Measurements from ENCODE around the gene ADA. TPM values are rescaled to one million over a fixed set of nuclear protein-coding genes. Genes with fewer than 3 reads are reported as not detected.

The ADA gene
- polyA plus RNA-seq, 3 donors = 4.9 to 6.3 (median 5.2) TPM

DNA sequence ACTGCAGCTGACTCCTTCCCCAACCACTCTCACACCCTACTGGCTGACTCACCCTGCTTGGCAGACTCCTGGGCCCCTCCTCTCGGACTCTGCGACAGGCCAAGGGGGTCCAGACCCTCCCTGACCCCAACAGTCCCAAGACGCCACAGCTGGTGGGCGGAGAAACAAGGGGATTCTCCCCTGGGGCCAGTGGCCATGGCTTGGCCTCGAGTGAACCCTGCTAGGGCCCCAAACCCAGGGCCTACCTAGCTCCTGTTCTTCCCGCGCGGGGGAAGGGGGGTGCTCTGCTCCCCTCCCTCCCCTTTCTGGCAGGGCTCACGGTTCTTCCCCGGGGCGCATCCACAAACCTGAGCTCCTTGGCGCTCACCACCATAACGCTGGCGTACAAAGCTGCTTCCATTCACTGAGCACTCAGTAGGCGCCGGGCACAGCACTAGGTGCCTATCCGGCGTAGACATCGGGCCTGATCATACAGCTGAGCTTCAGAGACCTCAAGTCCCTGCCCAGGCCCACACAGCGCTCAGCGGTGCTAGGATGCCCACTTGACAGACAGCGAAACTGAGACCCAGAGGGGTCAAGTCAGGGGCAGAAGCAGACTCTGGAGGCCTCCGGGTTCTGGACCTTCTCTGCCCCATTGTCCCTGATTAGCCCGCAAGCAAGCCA is 597 bp downstream of the ADA start:
- DNase-seq (ENCODE audit: extremely low read depth in 1 of 11, low read depth in 9 of 11, low spot score in 4 of 11) = no peak

DNA sequence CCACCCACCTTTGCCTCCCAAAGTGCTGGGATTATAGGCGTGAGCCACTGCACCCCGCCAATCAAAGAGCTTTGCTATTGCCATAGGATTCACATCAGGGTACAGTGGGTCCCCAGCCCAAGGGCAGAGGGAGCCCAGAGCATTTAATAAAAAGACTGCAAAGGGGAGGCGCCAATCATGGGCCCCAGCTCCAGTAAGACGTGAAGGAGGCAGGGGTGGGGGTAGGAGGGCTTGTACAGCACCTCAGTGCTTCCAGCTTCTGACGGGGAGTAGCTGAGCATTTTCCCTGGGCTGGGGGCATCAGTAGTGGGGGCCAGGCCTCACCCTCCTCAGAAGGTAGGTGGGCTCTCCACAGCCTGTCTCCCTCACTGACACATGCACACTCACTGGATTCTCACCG is 1.5 kb downstream of the ADA start:
- no peak for DNase-seq (ENCODE audit: extremely low read depth in 1 of 11, low read depth in 9 of 11, low spot score in 4 of 11)

DNA sequence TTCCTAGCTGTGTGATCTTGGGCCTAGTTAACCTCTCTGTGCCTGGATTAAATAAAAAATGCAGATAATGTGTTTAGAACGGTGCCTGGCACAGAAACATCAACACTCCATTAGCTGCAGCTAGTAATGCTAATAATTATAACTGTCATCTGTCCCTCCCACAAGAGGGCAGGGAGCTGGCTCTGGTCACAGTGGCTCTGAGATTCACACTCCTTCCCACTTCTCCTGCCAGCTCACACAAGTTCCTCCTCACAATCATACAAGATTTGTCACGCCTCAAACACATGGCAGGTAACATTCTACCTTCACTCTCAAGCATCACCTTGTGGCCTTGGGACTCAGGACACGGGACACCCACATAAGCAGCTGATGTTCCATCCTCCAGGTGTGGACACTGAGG is 2.4 kb downstream of the ADA start:
- no peak for DNase-seq (ENCODE audit: extremely low read depth in 1 of 11, low read depth in 9 of 11, low spot score in 4 of 11)

DNA sequence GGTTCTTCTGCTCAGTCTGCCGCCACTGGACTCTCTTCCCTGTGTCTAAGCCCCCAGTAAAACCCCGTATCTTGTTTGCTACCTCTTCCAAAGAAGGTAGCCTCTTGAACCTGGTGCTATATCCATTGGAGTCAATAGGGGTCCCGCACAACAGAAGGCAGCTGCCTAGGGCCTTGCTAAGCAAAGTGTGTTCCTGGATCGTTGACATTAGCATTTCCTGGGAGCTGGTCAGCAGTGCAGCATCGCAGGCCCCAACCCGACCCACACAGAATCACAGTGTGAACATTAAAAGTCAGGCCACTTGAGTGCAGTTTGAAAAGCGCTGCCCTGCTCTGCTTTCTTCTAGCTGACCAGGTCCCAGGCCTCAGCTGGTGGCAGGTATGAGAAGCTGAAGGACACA is 2.9 kb downstream of the ADA start:
- no peak for DNase-seq (ENCODE audit: extremely low read depth in 1 of 11, low read depth in 9 of 11, low spot score in 4 of 11)

DNA sequence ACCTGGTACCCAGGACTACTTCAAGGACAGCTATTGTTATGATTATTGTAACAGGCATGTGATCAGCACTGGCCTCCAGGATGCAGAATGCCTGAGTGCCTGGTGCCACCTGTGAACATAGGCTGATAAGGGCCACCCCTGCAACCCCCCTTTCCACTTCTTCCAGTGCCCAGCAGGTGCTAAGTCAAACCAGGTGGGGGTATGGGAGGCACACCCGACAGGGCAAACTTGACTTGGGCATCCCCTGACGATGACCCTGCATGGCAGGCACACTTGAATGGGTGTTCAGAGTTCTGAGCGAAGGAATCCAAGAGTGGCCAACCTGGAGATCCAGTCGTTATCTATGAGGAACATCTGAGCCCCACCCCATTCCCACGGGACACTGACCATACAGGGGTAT is 3.4 kb downstream of the ADA start:
- DNase-seq (ENCODE audit: extremely low read depth in 1 of 11, low read depth in 9 of 11, low spot score in 4 of 11) = no peak

DNA sequence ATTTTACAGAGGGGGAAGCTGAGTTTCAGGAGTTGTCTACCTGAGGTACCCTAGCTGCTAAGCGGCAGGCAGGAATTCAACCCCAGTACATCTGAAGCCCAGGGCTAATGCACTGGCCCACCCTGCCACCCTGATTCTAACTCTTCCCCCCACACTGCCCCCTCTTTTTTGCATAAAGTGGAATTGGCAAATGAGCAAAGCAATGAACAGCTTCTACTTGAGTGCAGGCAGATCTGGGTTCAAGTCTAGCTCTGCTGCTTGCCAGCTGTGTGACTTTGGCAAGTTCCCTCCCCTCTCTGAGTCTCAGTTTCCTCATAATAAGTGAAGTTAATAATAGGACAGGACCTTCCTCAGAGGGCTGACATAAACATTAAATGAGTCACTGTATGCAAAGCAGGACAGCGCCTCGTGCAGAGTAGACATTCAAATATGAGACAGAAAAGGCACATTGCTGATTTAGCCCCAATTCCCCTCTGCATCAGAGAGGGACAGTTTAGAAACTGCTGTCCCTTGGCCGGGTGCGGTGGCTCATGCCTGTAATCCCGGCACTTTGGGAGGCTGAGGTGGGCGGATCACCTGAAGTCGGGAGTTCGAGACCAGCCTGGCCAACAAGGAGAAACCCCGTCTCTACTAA is 4.7 kb downstream of the ADA start:
- no peak for DNase-seq (ENCODE audit: extremely low read depth in 1 of 11, low read depth in 9 of 11, low spot score in 4 of 11)

DNA sequence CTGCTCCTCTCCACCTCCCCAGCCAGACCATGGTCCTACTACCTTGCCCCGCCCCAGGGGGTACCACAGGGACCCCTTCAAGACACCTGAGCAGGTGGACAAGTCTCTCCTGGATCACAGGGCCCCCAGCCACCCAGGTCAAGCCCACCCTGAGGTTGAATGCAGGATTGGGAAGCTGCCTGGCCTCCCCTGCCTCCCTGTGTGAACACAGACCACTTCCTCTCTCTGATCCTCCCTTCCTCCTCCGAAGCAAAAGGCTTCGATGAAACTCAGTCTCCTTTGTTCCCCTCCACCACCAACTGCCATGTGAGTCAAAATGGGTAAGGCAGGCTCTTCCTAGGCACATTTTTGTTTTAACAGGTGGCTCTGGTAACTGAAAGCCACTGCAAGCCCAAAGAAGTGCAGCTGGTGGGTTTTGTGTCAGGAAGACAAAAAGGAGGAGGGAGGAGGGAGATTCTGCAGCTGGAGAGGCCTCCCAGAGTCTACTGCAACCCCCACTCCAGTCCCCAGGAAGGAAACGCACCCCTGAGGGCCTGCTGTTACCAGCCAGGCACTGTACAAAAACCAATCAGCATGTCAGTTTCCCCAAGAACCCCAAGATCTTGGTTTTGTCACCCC is 5.4 kb downstream of the ADA start:
- DNase-seq (ENCODE audit: extremely low read depth in 1 of 11, low read depth in 9 of 11, low spot score in 4 of 11) = peak in 2 of 11 donors; percentile 12 to 34

DNA sequence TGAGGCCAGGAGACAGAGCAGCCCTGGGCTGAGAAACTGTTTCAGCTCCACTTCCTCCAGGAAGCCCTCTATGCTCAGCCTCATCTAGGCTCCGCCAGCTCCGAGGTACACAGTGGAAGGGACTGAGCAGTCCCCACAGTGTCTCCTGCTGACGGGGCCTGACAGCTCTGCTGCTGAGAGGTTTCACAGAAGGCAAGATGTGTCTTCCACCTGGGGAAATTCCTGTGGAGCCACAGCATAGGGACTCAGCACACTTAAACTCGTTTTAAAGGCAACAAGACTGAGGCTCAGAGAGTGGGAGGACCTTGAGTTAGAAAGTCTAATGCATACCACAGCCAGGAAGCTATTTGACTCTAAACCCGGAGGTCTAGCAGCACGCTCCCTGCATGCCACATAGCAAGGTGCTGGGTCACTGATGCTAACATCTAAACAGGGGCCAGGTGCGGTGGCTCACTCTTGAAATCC is 6.8 kb downstream of the ADA start:
- no peak for DNase-seq (ENCODE audit: extremely low read depth in 1 of 11, low read depth in 9 of 11, low spot score in 4 of 11)

DNA sequence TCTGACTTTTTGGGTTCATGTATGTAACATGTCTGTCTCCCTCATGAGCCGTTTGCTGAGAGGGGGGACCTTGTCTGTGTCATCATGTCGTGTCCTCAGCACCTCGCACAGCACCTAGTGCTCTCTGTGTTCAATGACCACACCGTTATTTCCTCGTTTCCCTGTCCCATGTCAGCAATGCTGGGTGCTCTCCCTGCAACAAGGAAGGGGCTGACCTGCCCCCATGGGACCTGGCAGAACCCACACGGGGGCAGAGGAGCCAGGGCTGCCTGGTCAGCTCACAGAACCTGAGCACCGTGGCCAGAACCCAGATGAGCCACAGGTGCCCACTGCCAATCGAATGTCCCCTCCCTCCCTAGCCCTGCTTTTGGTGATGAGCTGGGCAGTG is 7.3 kb downstream of the ADA start:
- no peak for DNase-seq (ENCODE audit: extremely low read depth in 1 of 11, low read depth in 9 of 11, low spot score in 4 of 11)

DNA sequence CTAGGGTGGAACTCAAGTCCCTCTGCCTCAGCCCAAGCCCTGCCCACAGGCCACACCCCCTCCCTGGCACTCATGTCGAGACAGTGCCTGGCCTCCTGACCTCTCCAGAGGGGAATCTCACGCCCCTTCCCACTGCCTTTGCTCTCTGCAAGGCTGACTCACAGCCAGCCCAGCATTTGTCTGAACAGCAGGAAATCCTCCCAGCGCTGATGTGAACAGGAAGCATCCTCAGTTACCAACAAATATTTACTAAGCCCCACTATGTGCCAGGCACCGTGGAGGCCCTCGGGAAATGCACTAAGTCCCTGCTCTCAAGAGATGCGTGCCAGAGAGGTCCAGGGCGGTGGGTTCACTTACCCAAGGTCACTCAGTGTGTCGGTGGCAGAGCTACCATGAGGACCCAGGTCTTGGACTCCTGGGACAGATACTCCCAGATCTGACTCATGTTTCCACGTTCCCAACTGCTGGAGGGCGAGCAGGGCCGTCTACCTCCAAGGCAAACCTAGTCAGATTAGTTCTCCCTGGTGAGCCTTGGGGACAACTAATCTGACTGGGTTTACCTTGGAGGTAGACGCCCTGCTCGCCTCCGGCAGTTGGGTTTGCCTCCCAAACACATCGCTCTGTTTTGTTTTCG is 7.8 kb downstream of the ADA start:
- peak in 4 of 11 donors; percentile 19 to 53 (median 26) for DNase-seq (ENCODE audit: extremely low read depth in 1 of 11, low read depth in 9 of 11, low spot score in 4 of 11)

DNA sequence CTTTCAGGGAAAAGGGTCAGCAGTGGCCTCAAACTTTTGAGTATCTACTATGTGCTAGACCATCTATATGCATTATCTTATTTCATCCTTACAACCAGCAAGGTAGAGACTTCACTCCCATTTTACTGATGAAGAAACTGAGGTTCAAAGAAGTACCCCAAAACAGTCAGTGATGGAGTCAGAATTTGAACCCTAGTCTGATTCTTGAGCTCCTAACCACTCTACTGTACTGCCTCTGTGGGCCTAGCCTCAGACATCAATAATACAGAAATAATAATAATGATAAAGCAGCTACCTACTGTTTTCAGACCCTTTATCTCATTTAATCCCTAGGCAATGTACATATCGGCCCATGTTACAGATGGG is 8.4 kb downstream of the ADA start:
- no peak for DNase-seq (ENCODE audit: extremely low read depth in 1 of 11, low read depth in 9 of 11, low spot score in 4 of 11)

DNA sequence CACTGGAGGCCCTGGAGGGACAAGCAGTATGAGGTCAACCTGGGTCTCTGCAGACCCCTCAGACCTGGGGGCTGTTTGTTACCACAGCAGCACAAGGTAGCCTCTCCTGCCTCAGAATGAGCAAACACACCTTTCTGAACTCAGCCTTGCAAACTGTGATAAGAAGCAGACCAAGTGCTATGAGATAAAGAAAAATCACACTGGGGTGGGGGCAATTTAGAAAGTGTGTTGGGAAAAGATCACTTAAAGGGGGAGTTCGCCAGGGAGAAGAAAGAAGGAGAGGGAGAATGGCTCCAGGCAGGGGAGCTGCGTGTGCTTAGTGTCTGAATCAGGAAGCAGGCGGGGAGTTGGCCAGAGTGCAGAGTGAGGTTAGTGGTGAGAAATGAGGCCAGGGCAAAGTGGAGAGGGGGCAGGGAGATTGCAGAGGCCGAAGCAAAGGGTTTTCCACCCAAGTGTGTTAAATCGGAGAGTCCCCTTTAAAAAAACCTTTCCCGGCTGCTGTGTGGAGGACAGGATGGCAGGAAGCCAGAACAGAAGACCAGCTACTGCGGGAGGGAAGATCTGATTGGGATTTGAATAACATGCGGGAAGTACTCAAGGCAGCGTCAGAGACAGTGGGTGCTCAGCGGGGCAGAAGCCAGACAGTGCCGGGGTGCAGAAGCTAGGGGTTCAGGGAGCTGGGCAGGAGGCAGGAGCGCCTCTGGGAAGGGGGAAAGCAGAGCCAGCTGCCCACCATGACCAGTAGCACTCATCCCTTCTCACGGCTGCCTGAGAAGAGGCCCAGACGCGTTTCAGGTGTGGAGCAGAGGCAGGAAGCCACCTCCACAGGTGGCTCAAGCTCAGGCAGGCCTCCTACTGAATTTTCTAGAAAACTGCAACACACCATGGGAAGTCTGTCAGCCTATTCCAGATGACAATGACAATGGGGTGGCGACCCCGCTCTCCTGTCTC is 9.0 kb downstream of the ADA start:
- DNase-seq (ENCODE audit: extremely low read depth in 1 of 11, low read depth in 9 of 11, low spot score in 4 of 11) = peak in 6 of 11 donors; percentile 39 to 65 (median 58)

DNA sequence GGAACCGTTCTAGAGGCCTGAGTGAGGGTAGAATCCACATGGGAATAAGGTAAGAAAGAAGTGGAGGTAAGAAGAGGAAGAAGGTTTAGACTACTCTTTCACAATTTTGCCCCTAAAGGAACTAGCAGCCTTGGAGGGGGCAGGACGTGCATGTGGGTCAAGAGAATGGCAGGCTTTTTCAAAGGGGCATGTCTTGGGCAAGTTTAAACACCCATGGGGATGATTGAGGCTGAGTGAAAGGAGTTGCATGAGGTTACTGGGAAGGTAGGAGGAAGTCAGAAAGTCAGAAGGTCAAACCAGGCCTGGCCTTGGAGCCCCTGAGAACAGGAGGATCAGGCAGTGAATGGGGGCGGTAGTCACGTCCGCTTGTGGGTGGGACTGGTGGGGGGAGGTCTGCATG is 10.2 kb downstream of the ADA start:
- no peak for DNase-seq (ENCODE audit: extremely low read depth in 1 of 11, low read depth in 9 of 11, low spot score in 4 of 11)

DNA sequence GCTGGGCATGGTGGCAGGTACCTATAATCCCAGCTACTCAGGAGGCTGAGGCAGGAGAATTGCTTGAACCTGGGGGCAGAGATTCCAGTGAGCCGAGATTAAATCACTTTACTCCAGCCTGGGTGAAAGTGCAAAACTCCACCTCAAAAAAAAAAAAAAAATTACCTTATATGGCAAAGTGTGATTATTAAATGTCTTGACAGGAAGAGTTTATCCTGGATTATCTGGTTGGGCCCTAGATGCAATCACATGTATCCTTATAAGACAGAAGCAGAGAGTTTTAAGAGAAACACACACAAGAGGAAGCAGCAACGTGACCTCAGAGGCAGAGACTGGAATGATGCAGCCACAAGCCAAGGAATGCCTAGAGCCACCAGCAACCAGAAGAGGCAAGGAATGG is 11.0 kb downstream of the ADA start:
- no peak for DNase-seq (ENCODE audit: extremely low read depth in 1 of 11, low read depth in 9 of 11, low spot score in 4 of 11)

DNA sequence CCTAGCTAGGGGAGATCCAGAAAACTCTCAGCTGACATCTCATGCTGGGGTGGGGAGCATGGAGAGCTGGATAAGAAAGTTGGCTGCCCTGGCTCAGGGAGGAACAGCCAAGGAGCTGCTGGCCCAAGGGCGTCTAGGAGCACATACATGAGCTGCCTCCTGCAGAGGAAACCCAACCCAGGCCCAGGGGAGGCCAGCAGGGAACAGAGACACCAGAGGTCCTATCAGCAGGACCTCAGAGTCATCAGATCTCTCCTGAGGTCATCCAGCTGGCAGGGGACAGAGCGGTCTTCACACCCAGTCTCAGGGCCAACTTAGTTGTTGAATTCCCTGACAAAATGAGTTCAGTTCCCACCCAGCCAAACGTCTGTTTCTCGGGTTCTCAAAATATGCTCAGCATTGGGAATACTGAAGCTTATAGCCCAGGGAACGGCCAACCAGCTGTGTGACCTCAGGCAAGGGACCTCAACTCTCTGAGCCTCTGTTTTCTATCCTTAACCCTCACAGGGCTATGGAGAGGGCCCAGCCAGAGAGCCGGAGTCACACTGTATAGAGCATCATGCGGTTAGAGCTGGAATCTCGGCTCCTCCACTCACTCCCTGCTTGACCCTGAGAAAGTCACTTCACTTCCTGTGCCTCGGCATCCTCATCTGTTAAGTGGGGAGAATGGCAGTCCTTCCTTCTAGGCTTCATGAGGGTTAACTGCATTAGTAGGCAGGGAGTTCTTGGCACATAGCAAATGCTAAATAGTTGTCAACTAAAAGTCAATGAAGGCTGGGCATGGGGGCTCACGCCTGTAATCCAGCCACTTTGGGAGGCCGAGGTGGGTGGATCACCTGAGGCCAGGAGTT is 13.8 kb downstream of the ADA start:
- DNase-seq (ENCODE audit: extremely low read depth in 1 of 11, low read depth in 9 of 11, low spot score in 4 of 11) = no peak

DNA sequence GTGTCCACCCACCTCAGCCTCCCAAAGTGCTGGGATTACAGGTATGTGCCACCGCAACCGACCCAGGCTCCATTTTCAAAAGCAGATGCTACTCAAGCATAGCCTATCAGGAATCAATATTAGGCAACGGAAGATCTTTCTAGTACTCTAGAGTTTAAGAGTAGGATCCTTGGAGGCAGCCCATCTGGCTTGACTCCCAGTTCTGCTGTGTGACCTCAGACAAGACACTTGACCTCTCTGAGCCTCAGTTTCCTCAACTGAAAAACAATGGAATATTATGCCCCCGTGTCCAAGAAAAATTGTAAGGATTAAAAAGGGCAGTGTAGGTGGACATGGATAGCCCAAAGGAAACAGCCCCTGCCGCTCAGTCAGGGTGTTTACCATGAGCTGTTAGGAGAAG is 14.5 kb downstream of the ADA start:
- no peak for DNase-seq (ENCODE audit: extremely low read depth in 1 of 11, low read depth in 9 of 11, low spot score in 4 of 11)

DNA sequence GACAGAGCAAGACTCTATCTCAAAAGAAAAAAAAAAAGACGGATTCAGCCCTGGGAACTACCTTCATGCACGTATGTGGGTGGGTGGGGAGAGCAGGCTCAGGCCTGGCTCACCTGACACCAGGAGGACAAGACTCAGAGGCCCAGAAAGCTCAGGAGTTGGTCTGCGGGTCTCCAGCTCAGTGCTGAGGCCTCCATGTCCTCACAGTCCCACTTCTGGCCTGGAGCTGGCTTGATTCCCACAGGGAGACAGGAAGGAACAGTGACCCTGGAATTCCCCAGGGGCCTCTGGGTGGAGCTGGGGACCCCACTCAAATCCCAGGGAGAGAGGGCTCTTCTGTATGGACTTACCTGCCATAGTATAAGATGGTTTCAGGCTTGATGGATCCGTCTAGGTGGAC is 15.6 kb downstream of the ADA start:
- DNase-seq (ENCODE audit: extremely low read depth in 1 of 11, low read depth in 9 of 11, low spot score in 4 of 11) = no peak

DNA sequence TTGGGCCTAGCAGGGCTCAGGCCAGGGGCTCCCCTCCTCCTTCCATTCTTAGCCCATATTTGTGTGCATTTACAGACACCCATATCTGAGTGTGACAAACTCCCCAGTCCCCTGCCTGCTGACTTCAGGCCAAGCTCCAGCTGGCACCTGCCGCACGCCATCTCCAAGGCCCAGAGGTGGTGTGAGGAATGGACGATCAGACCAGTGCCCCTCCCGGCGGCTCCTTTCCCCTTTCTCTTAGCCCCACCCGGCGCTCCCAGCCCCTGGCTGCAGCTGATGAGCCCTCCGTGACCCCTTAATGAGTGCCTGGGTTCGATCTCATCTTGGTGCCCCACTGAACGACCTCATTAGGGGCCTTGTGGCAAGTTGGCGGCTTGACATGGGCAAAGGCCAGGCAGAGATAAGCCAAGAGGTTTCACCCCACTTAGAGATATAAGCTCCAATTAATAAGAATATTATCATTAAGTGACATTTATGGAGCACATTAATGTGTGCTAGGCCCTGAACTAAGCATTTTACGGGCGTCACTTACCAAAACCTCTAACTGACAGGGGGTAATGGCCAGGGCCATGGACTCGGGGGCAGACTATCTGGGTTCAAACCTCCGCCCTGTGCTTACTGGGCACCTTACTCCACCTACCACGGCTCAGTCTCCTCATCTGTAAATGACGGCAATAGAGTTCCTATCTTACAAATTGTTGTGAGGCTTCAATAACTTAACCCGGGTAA is 17.5 kb downstream of the ADA start:
- DNase-seq (ENCODE audit: extremely low read depth in 1 of 11, low read depth in 9 of 11, low spot score in 4 of 11) = no peak

Data from renal cortex interstitium (tissue), 11 donors.